GM12801 (cell line): Measurements from ENCODE around the gene ARL15.

Experiments used
- CTCF ChIP-seq: IDR thresholded peaks from one replicate; pipeline ENCODE4 v1.5.1; 2011; ENCODE audit warnings: control low read depth; ENCODE audit not compliant: insufficient read length; ENCODE audit errors: extremely low read depth

The ARL15 gene

GRCh38 chr5:54272746-54273145, 37.6 kb downstream of the ARL15 start:
- TF ChIP-seq CTCF = no peak

- no peak for TF ChIP-seq CTCF
These were observed 40.0 kb downstream of the ARL15 start for GRCh38 chr5:54270326-54270725.

- no peak for TF ChIP-seq CTCF
These were observed 45.8 kb downstream of the ARL15 start for GRCh38 chr5:54264574-54264973.

- TF ChIP-seq CTCF = no peak
These were observed 46.9 kb downstream of the ARL15 start for GRCh38 chr5:54263447-54263846.

GRCh38 chr5:54261596-54261995, 48.8 kb downstream of the ARL15 start:
- TF ChIP-seq CTCF = no peak

- no peak for TF ChIP-seq CTCF
These were observed 50.4 kb downstream of the ARL15 start for GRCh38 chr5:54259981-54260380.

- TF ChIP-seq CTCF = no peak
These were observed 51.3 kb downstream of the ARL15 start for GRCh38 chr5:54259090-54259489.
